Measurements from ENCODE around the gene MRPL51. TPM values are rescaled to one million over a fixed set of nuclear protein-coding genes. Genes with fewer than 3 reads are reported as not detected.

The MRPL51 gene
- total and polyA plus RNA-seq, 2 of the 8 experiments (the other 6 are each of a cell fraction or from before 2014, with no cell fraction given): 119 to 331 TPM

DNA sequence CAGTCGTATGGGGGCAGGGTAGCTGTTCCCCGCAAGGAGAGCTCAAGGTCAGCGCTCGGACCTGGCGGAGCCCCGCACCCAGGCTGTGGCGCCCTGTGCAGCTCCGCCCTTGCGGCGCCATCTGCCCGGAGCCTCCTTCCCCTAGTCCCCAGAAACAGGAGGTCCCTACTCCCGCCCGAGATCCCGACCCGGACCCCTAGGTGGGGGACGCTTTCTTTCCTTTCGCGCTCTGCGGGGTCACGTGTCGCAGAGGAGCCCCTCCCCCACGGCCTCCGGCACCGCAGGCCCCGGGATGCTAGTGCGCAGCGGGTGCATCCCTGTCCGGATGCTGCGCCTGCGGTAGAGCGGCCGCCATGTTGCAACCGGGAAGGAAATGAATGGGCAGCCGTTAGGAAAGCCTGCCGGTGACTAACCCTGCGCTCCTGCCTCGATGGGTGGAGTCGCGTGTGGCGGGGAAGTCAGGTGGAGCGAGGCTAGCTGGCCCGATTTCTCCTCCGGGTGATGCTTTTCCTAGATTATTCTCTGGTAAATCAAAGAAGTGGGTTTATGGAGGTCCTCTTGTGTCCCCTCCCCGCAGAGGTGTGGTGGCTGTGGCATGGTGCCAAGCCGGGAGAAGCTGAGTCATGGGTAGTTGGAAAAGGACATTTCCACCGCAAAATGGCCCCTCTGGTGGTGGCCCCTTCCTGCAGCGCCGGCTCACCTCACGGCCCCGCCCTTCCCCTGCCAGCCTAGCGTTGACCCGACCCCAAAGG, 42.1 kb upstream of the MRPL51 start (continued):
- TF ChIP-seq SIRT6 (IDR thresholded peaks at IDR 0.05; ENCODE audit: low read length) (peak; percentile 21), SRF (IDR thresholded peaks at IDR 0.05; ENCODE audit: low read depth, low read length) (no peak), GABPA (IDR thresholded peaks at IDR 0.05; ENCODE audit: borderline replicate concordance, insufficient read depth, low read length) (peak; percentile 27; the same call in 1 of the 2 replicates), CREB1 (IDR thresholded peaks at IDR 0.05) (no peak; the same call in none of the 2 replicates), PHF8 (conservative IDR thresholded peaks at IDR 0.05; ENCODE audit: low read depth, low read length) (peak; percentile 56), SP2 (IDR thresholded peaks at IDR 0.05; ENCODE audit: low read length) (no peak), CBX5 (IDR thresholded peaks at IDR 0.05; ENCODE audit: low read depth, low read length) (no peak), CBX8 (IDR thresholded peaks at IDR 0.05; ENCODE audit: borderline replicate concordance, low read depth, low read length) (no peak), SUZ12 (IDR thresholded peaks at IDR 0.05; ENCODE audit: low read length) (no peak), KDM4A (IDR thresholded peaks at IDR 0.05; ENCODE audit: low read depth, low read length, severe bottlenecking) (no peak), POLR2AphosphoS5 (IDR thresholded peaks at IDR 0.05; ENCODE audit: low read depth, low read length) (peak; percentile 91), NANOG (IDR thresholded peaks at IDR 0.05; ENCODE audit: insufficient read depth, low read depth, low read length, poor library complexity, severe bottlenecking) (no peak), RNF2 (IDR thresholded peaks at IDR 0.05; ENCODE audit: borderline replicate concordance, low read depth, low read length, missing control alignments, poor library complexity, severe bottlenecking) (no peak), GTF2F1 (IDR thresholded peaks at IDR 0.05; ENCODE audit: borderline replicate concordance, low read depth, low read length) (0 out of 2 replicates have a peak, but pooled peaks have one; percentile 83), HDAC2 (IDR thresholded peaks at IDR 0.05; ENCODE audit: borderline replicate concordance in 1 of 2, low read depth in 2 of 2, low read length in 2 of 2) (no peak; a peak in 1 of 4 replicates), JUND (IDR thresholded peaks at IDR 0.05; ENCODE audit: low read length) (no peak), CHD2 (IDR thresholded peaks at IDR 0.05; ENCODE audit: low read length) (0 out of 2 replicates have a peak, but pooled peaks have one; percentile 18)
- TF ChIP-seq, protein P1, sequence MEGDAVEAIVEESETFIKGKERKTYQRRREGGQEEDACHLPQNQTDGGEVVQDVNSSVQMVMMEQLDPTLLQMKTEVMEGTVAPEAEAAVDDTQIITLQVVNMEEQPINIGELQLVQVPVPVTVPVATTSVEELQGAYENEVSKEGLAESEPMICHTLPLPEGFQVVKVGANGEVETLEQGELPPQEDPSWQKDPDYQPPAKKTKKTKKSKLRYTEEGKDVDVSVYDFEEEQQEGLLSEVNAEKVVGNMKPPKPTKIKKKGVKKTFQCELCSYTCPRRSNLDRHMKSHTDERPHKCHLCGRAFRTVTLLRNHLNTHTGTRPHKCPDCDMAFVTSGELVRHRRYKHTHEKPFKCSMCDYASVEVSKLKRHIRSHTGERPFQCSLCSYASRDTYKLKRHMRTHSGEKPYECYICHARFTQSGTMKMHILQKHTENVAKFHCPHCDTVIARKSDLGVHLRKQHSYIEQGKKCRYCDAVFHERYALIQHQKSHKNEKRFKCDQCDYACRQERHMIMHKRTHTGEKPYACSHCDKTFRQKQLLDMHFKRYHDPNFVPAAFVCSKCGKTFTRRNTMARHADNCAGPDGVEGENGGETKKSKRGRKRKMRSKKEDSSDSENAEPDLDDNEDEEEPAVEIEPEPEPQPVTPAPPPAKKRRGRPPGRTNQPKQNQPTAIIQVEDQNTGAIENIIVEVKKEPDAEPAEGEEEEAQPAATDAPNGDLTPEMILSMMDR (IDR thresholded peaks at IDR 0.05; ENCODE audit: control extremely low read depth in 1 of 3, insufficient read depth in 1 of 3, low read depth in 1 of 3, low read length in 3 of 3): no peak
- TF ChIP-seq, protein P2, sequence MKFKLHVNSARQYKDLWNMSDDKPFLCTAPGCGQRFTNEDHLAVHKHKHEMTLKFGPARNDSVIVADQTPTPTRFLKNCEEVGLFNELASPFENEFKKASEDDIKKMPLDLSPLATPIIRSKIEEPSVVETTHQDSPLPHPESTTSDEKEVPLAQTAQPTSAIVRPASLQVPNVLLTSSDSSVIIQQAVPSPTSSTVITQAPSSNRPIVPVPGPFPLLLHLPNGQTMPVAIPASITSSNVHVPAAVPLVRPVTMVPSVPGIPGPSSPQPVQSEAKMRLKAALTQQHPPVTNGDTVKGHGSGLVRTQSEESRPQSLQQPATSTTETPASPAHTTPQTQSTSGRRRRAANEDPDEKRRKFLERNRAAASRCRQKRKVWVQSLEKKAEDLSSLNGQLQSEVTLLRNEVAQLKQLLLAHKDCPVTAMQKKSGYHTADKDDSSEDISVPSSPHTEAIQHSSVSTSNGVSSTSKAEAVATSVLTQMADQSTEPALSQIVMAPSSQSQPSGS (IDR thresholded peaks at IDR 0.05; ENCODE audit: low read length): no peak; the same call in 1 of the 2 replicates

Measured in H1 (cell line).